HG03460 (cell line): ENCODE measurements around the gene MOV10.

ENCODE experiments used
- ATAC-seq: cut with Tn5 transposase; IDR thresholded peaks from one replicate; pipeline ENCODE4 v1.9.1; 2021; ENCODE audit not compliant: unreplicated experiment

Gene MOV10

DNA sequence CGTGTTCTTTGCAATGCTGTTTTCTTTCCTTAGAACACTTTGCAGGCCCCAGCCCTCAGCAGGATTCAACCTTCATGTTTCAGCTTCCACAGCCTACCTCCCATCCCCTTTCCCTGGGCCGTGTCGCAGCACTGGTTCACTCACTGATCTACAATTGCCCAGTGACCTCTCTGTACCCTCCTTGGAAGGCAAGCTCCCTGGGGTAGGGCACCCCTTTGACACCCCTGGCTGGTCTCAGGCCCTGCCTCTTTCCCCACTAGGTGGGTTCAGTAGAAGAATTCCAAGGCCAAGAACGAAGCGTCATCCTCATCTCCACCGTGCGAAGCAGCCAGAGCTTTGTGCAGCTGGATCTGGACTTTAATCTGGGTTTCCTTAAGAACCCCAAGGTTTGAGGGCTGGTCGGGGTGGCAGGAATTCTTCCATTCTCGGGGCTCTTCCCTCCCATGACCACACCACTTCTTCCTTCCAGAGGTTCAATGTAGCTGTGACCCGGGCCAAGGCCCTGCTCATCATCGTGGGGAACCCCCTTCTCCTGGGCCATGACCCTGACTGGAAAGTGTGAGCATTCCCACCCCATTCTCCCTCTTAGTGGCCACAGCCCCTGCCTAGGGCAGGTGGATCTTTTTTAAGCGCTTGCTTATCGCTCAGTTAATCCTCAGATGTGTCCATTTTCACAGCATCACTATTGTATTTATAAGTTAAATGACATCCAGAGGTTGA, 25.1 kb downstream of the MOV10 start:
- ATAC-seq, result no peak

DNA sequence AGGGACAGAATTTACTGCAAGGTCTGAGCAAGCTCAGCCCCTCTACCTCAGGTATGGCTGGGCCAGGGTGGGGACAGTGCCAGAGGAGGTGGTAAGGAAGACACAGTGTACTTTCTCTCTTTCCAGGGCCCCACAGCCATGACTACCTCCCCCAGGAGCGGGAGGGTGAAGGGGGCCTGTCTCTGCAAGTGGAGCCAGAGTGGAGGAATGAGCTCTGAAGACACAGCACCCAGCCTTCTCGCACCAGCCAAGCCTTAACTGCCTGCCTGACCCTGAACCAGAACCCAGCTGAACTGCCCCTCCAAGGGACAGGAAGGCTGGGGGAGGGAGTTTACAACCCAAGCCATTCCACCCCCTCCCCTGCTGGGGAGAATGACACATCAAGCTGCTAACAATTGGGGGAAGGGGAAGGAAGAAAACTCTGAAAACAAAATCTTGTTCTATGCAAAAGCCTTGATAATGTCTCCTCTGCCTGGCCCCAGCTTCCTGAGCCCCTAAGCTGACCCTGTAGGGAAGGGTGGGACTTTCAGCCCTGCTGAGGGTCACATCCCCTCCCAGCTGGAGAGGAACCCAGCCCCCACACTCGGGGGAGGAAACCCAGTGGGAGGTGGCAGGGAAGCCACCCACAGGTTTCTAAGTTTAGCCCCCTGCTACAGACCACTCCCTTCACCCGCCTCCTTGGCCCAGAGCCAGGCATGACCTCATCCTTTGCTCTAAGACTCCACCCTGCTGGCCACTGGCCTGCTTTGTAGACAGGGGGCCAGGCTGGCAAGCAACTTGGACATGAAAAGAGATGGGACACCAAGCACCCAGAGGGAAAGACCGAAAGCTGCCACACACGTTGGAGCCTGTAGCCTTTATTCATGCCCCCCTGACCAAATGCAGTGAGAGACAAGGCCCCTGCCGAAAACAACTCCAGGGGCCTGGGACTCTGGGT, 26.1 kb downstream of the MOV10 start:
- ATAC-seq, result peak; percentile 41

DNA sequence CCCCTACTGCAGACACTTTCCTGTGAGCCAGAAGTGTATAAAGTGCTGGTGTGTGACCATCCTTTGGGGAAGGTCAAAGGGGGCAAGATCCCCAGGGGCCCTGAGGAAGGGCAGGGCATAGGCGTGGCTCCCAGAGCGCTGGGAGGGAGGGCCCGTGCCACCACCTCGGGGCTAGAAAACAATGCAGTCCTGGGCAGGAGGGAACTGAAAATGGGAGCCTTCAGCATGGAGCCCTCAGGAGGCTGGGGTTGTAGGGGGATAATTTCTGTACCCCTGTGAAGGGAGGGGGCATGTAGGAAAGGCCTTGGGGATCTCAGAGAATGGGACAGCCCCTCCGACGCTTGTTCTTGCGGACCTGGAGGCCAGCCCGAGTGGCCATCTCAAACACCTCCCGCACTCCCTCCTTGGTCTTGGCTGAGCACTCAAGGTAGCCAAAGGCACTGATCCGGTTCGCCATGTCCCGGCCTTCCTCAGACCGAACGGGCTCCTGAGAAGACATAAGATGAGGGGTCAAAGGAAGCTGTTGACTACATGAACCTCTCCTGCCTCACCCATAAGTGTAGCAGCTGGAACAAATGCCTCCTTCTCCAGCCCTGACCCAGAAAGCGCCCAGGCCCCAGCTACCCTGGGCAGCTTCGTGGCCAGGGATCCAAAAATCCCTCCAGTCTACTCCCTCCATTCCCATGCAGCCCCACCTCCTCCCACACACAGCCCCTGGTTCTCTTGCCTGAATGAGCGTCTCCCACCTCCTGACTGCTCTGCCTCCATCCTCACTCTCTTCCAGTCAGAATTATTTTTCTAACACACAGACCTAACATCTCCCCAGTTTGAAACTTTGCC, 27.0 kb downstream of the MOV10 start:
- no peak for ATAC-seq

DNA sequence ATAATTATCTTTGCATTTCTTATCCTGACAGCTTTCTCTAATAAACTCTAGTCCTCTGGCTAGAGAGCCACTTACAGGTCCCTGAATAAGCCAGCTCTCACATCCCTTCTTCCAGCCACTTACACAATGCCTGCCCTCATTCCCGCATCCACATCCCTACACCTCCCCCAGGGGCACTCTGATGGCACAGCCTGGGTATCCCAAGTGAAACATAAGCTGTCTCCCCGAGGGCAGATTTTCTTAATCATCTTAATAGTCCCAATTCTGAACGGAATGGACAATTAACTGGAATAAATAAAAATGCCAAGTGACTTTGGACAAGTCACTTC, 27.6 kb downstream of the MOV10 start:
- ATAC-seq, result no peak

DNA sequence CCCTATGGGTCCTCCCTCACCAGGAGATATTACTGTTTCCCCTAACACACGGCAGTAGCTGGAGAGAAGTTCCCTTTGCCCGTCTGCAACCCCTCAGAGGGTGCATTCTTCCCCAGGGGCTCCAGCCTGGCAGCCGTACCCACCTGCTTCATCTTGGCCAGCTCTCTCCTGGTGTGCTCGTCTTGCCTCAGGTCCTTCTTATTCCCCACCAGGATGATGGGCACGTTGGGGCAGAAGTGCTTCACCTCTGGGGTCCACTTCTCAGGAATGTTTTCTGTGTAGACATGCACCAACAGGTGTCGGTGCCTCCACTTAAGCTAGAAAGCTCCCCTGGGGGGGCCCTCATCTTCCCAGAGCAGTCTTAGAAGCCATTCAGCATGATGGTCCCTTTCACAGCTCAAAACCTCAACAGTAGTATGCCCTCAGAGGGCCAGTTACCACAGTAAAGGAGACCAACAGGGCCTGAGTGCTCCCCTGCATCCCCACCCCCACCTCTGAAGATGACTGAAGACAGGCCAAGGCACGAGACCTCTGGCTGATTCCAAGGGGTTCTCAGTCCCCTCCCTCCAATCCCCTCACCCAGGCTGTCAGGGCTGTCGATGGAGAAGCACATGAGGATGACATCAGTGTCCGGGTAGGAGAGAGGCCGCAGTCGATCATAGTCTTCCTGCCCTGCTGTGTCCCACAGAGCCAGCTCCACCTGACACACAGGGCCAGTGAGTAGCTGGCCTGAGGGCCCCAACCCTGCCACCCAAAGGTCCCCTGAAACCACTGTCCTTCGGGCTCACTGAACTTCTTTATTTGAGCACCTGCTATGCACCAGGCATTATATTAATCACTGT, 28.2 kb downstream of the MOV10 start:
- ATAC-seq, result no peak

DNA sequence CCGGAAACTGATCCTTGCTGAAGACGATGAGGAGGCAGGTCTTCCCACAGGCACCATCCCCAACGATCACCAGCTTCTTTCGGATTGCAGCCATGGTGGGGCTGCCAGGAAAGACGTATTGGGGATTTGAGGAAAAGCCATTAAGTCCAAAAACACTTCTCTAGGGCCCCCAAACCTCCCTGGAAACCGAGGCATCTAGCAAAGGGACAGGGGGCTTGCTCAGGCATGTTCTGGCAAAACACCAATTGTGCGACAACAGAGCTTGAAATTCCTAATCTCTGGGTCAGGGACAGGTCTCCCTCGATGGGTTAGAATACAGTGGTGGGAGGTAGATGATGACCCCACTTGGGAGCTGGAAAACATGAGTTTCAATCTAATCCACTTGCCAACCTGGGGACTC, 29.2 kb downstream of the MOV10 start:
- no peak for ATAC-seq

DNA sequence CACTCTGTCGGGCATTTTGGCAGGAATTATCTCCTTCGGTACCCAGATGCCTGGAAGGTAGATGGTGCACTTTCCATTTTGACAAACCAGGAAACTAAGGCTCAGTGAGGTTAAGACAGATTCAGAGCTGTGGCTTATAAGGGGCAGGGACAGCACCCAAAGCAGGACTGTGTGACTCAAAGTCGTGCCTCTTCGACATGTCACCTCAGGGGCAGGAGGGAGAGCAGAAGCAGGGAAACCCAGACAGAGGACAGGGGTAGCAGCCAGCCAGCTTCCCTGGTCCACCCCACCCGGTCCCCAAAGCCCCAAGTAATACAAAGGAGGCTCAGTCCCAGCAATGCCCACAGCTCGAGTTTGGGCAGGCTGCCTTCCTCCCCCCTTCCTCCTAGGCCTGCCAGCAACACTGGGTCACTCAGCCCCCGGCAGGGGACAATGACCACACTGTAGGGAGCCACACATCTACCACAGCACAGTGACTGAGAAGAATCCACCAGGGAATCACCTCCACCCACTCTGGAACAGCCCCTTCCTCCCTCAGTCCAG, 30.0 kb downstream of the MOV10 start:
- no peak for ATAC-seq

DNA sequence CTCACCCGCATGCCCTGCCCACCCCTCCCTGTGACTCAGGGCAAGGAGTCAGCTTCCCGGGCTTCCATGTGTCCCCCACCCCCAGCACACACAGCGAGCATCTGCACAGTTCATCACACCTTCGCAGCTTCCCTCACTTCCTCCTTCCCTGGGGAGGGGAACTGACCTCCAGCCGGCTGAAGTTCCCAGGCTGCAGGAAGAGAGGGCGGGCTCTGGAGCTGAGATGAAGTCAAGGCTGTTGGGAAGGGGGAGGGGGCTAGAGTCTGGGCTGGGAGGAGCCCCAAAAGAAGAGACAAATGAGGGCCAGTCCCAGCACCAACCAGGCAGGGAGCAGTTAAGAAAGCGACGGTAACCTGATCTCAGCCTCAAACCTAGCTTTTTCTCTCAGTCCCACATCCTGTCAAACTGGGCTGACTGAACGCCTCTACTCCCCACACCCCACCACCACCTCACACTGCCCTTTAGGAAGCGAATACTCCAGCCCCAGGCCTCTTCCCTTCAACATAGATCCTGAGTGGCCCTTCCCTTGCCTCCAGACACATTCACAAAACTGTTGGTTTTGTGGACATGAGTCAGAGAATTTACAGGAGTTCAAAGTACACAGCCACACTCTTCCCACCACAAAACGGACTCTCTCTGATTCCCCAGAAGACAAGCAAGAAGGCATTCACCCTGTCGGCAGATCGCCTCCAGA, 30.6 kb downstream of the MOV10 start:
- peak; percentile 56 for ATAC-seq

DNA sequence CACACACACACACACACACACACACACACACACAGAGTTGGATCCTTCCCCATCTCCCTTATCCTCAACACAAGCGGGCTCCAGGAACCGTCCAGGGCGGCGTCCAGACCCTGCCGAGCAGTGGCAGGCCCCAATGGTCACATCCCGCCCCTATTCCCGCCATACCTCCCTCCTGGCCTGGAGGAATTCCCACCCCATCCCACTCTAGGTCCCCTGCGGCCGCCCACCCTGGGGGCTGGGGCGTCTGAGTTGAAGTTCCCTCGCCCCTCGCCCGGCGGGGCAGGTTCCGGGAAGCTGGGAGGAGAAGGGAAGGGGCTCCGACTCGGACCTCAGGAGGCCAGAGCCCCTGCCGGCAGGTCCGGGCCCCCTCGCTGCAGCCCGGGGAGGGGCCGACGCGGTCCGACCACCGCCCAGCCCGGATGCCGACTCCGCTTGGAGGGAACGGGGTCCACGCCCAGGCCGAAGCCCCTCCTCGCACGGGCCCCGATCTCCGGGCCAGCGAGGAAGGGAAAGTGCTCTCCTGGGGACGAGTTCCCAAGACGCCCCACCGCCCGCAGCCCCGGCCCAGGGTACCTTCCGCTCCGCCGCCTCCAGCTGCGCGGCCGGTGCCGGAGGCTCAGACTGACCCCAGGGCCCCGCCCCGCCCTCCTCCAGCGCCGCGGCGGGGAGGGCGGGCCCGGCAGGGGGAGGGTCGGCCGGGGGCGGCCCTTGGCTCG, 32.2 kb downstream of the MOV10 start, which contains the start of gene RHOC:
RHOC (minus strand) TSS at position 623 of the 716 bp plus-strand sequence. CDS start 3,328 bp downstream, outside the sequence.
- peak; percentile 49 for ATAC-seq

DNA sequence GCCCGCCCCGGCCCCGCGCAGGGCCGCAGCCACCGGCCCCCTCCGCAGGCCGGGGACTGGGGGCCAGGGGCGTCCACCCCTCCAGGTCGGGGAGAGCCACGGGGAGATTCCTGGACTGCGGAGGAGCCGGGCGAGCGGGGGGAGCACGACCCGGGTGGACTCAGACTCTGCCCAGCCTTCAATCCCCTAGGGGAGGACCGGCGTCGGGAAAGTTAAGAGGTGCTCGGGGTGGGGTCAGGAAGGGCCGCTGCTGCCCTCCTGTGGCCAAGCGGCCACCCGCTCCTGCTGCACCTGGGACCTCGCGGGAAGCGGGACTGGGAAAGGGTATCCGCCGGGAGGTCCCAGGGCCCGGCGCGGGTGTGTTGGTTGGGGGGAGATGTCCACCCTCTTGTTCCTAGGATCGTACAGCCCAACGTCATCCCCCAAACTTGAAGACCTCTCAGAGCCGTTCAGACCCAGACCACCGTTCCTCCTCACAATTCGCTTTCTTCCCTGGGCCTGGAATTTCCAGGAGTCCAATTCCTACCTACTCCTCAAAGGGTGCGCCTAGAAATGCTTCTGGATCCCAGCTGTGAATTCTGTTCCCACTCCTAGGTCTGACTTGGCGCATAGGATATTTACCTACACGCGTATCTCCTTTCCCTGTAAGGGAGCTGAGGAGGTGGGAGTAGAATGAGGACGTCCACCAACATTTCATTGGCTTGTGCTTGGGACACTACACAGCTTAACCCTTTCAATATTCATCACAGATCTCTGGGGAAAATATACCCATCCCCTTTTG, 33.0 kb downstream of the MOV10 start:
- ATAC-seq, result peak; percentile 52

DNA sequence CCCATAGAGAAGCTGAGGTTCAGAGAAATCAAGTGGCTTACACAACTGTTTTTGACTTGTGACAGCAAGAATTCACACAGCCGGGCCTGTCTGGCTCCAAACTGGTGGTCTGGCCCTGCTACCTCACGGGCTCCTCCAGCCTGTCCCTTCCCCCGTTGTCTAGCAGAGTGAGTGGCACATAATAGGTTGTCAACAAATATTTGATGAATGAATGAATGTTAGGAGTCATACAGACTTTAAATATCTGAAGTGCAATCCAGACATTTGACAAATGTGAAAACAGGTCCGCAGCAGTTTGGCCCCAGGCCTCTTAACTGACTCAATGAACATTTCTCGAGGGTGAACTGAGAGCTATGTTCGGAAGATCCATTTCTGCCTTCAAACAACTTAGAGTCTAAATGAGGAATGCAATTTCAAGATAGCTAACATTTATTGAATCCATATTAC, 33.6 kb downstream of the MOV10 start:
- ATAC-seq, result no peak

DNA sequence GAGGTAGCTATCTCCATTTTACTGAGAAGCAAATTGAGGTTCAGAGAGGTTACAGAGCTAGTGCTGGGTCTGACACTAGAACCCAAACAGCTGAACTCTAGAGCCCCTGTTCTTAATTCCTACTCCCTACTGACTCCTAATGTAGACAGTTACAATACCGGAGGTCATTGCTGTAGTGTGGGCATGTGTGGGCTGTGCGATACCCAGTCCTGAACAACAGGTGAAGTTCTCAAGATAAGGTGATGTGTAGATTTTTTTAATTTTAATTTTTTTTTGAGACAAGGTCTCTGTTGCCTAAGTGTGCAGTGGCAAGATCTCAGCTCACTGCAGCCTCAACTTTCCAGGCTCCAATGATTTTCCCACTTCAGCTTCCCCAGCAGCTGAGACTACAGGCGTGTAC, 34.0 kb downstream of the MOV10 start:
- ATAC-seq, result no peak

DNA sequence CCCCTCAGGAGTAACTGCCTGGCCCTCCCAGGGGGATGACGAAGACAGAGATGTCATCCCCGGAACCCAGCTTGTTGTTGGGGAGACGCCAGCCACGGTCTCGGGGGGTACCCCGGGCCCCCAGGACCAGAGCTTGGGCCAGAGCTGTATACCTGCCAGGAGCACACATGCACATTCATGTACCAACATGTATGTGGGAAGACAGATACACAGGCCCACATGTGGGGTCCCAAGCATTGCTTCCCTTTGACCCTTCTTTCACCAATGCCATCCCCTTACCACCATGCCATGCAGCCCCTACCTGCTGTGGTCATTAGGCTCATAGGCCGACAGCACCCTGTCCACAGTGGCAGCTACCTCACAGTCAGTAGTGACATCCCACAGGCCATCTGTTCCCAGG, 35.7 kb downstream of the MOV10 start:
- ATAC-seq, result no peak

DNA sequence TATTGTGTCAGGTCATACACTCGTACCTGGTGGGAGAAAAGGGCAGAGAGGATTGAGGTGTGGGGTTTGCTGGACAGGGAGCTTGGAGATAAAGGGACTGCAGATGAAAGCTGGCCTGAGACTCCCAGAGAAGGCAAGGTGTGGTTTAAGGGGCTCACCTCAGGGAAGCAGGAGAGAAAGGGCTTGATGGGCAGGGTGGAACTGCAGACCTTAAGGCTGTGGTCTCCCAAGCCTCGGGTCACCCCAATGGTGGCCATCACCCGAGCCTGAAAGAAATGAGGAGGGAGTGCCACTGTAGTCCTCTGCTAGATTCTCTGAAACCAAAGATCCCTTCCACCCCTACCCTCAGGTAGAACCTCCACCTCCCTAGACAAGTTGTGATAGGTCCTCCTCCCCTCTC, 36.1 kb downstream of the MOV10 start:
- ATAC-seq, result no peak

DNA sequence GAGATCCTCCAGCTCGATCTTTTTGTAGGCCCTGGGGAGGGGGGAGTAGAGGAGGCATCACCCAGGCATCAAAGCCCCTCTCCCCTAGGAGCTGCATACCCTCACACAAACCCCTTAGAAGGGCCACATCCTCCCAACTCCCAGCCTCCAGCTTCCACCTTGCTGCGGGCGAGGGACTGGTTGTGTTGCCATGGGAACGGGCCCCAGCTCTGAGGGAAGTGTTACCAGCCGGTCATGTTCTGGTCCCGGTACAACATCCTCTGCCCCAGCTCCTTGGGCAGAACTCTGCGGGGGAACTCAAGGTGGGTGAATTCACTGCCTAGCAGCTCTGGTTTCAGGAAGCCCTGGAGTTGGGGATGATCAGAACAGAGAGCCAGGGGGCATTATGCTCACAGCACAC, 36.6 kb downstream of the MOV10 start:
- ATAC-seq, result no peak

DNA sequence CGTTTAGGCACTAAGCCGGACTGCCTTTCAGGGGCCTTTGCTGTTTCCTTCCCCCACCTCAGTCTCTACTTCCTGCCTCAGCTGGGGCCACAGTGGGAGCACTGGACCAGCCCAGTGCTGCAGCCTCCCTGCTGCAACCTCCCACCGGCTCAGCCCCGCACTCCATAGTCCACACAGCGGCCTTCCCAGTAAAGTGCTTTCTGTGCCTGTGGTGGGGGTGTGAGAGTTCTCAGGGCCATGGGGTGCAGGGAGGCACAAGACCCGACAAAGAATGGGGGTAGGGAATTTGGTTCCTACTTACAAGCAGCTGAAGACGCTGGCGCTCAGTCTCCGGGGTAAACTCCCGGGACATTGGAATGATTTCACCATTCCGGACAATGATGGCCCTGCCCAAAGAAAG, 37.2 kb downstream of the MOV10 start:
- no peak for ATAC-seq

DNA sequence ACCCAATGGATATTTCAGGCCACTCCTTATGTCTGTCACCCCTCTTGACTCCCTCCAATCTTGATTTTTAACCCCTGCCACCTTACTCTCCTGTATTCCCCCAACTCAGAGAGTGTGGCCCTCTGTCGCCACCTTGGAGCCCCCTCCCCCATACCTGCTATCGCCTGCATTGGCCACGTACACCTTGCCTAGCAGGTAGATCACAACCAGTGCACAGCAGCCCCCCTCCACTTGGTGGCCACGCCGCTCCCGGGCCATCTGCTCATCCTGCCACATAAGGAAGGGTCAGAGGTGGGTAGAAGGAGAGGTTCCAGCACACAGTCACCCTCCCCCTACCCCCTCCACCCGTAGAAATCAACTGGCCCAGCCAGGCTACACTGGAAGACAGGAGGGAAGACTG, 37.7 kb downstream of the MOV10 start:
- ATAC-seq, result no peak

DNA sequence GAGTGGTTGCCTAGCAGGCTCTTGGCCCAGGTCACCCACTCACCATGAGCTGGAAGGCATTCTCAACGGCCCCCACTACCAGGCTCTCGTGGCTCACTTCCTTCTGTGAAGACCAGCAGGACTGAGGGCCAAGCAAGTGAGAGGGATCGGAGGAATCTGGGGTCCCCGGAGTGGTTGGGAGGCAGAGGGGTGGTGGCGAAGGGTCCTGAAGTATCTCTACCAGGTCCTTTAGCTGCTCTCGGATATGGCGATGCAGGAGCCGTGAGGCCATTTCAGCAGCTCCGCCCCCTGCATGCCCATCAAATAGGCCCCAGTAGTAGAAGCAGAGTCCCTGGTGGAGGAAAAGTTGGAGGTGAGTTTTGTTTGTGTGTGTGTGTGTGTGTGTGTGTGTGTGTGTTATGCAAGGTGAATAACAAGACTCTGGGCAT, 38.3 kb downstream of the MOV10 start:
- no peak for ATAC-seq
